ENCODE measurements around the gene NHP2.

DNA sequence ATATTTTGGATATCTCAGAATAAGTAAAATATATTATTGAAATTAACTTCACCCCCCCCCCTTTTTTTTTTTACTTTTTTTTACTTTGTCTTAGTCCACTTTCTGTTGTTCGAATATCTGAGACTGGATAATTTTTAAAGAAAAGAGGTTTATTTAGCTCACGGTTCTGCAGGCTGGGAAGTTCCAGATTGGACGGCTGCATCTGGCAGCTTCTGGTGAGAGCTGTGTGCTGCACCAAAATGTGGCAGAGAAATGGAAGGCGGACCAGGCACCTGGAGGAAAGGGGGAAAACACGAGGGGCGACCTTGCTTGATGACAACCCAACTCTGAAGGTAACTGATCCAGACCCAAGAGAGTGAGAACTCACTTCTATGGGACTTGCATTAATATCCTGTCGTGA lies 39.1 kb upstream of the NHP2 start:
- TF ChIP-seq CTCF (IDR thresholded peaks at IDR 0.05) (no peak), POLR2A (IDR thresholded peaks at IDR 0.05) (no peak)

Data from esophagus squamous epithelium (tissue), 4 donors.